HepG2 (cell line): ENCODE data around the gene ROMO1. TPM values are rescaled to one million over a fixed set of nuclear protein-coding genes. Genes with fewer than 3 reads are reported as not detected.

Source experiments
- AFF4 ChIP-seq: sonication (generic); formaldehyde crosslinking; IDR thresholded peaks from 2 replicates; pipeline ENCODE4 v1.4.0; 2020; ENCODE audit warnings: missing genetic modification reagents
- AGO2 ChIP-seq: fragments of 200-400 bp; formaldehyde crosslinking; optimal IDR thresholded peaks from 2 replicates; pipeline ENCODE3; 2017; ENCODE audit warnings: mild to moderate bottlenecking, low read depth, low read length, moderate library complexity
- BCL6 ChIP-seq: IDR thresholded peaks from 2 replicates; pipeline ENCODE4 v1.6.1; 2016; ENCODE audit warnings: missing genetic modification reagents, missing compliant biosample characterization
- CREB3 ChIP-seq: sonication (generic); formaldehyde crosslinking; IDR thresholded peaks from 2 replicates; pipeline ENCODE4 v1.5.0; 2020; ENCODE audit warnings: missing genetic modification reagents
- ESRRA ChIP-seq: sonication (generic); formaldehyde crosslinking; IDR thresholded peaks from 2 replicates; pipeline ENCODE4 v1.5.1; 2020; ENCODE audit warnings: mild to moderate bottlenecking, low read depth, missing genetic modification reagents
- KDM5A ChIP-seq: fragments of 200-600 bp; sonication (generic); IDR thresholded peaks from 2 replicates; pipeline ENCODE4 v1.7.0; 2018; ENCODE audit warnings: antibody characterized with exemption, mild to moderate bottlenecking, low read length, borderline replicate concordance
- PAF1 ChIP-seq: IDR thresholded peaks from 2 replicates; pipeline ENCODE4 v1.6.1; 2016; ENCODE audit warnings: missing genetic modification reagents, missing compliant biosample characterization
- POGZ ChIP-seq: sonication (generic); formaldehyde crosslinking; IDR thresholded peaks from 2 replicates; pipeline ENCODE4 v1.4.0; 2020; ENCODE audit warnings: mild to moderate bottlenecking, missing genetic modification reagents
- PRPF4 ChIP-seq: fragments of 200-400 bp; formaldehyde crosslinking; IDR thresholded peaks from 2 replicates; pipeline ENCODE4 v1.6.1; 2016; ENCODE audit warnings: low read length, low read depth; ENCODE audit not compliant: poor library complexity, severe bottlenecking
- RFX5 ChIP-seq: IDR thresholded peaks from 2 replicates; pipeline ENCODE4 v1.6.1; 2011; ENCODE audit warnings: low read depth, low read length, improper control_type of control experiment
- RFXAP ChIP-seq: sonication (generic); formaldehyde crosslinking; IDR thresholded peaks from 2 replicates; pipeline ENCODE4 v1.4.0; 2020; ENCODE audit warnings: missing genetic modification reagents, borderline replicate concordance
- SMARCC2 ChIP-seq: fragments of 450-650 bp; IDR thresholded peaks from 2 replicates; pipeline ENCODE4 v1.6.1; 2017; ENCODE audit warnings: antibody characterized with exemption, mild to moderate bottlenecking
- TARDBP ChIP-seq: sonication (generic); formaldehyde crosslinking; IDR thresholded peaks from 2 replicates; pipeline ENCODE4 v1.8.0; 2022; ENCODE audit warnings: mild to moderate bottlenecking, missing genetic modification reagents
- TCF7L2 ChIP-seq: IDR thresholded peaks from 2 replicates; pipeline ENCODE4 v1.6.1; 2011; ENCODE audit warnings: mild to moderate bottlenecking, low read depth, low read length, moderate library complexity
- TEAD2 ChIP-seq: sonication (generic); formaldehyde crosslinking; IDR thresholded peaks from 2 replicates; pipeline ENCODE4 v1.9.0; 2021; ENCODE audit warnings: missing genetic modification reagents
- ZBTB43 ChIP-seq: sonication (generic); formaldehyde crosslinking; conservative IDR thresholded peaks from 2 replicates; pipeline ENCODE4 v1.4.0; 2020; ENCODE audit warnings: missing genetic modification reagents
- ZNF564 ChIP-seq: sonication (generic); formaldehyde crosslinking; IDR thresholded peaks from 2 replicates; pipeline ENCODE4 v1.8.1; 2023; ENCODE audit warnings: mild to moderate bottlenecking, missing genetic modification reagents
- ZNF841 ChIP-seq: sonication (generic); formaldehyde crosslinking; IDR thresholded peaks from 2 replicates; pipeline ENCODE4 v1.8.1; 2023; ENCODE audit warnings: missing genetic modification reagents, borderline replicate concordance
- polyA plus RNA-seq, 8 experiments: library from polyadenylated mRNA; depleted of rRNA in 3 of 8; stranded (reverse) in 7 of 8; unstranded in 1 of 8; fragments of >200 nt; fragmentation: Illumina TruSeq in 4 of 8; extraction: Trizol in 4 of 8; gene quantifications; 2 replicates each; pipeline versions ENCODE4 v1.2.1 to v1.2.3, GENCODE V29; 2011 to 2016; ENCODE audit warnings: low read depth in 4 of 8, missing spikeins in 1 of 8, mixed read lengths in 1 of 8; ENCODE audit not compliant: insufficient read depth in 1 of 8
- total RNA-seq, 5 experiments: library from RNA; depleted of rRNA; stranded (reverse); fragments of >200 nt; fragmentation: Illumina TruSeq; extraction: Trizol; gene quantifications; 2 replicates each; pipeline ENCODE4 v1.2.3, GENCODE V29; 2016; ENCODE audit warnings: low read depth in 1 of 5
- TF ChIP-seq, protein P1 (sequence below): sonication (generic); formaldehyde crosslinking; IDR thresholded peaks from 2 replicates; pipeline ENCODE4 v1.5.0; 2020; ENCODE audit warnings: mild to moderate bottlenecking, missing genetic modification reagents
- TF ChIP-seq, protein P2 (sequence below): sonication (generic); formaldehyde crosslinking; IDR thresholded peaks from 2 replicates; pipeline ENCODE4 v1.5.1; 2020; ENCODE audit warnings: missing genetic modification reagents, mild to moderate bottlenecking, borderline replicate concordance

The ROMO1 gene
- total and polyA plus RNA-seq, 2 of the 13 experiments (the other 11 are each of a cell fraction or from before 2014, with no cell fraction given): 636 to 755 TPM

DNA sequence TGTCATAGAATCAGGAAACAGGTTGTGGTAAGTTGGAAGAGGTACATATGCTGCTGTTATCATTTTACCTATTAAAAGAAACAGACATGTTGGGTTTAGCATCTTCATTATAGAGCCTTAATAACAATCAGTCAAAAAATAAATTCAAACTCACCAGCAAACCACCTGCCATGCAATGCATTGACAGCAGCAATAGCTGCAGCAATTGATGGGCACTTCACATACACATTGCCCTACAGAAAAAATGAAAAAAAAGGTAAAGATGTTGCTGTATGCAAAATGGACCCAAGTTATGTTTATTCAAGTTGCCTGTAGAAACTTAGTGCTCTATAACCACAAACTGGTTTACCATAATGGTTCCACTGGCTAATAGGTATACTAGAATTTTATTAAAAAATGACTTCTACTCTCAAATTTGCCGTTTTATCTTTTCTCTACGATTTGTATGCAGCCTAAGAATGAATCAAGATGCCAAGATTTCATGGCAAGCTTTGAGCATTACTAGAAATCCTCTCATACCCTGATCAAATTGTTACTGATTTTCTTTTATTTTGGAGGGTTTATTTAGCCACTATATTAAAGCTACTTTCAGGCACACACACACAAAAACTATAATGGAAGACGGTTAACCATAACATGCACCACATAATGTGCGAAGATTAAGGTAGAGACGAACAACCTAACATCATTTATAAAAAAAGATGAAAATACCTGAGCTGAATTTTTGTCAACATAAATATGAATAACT lies 5.5 kb downstream of the ROMO1 start (continued):
- TF ChIP-seq AFF4 (CRISPR knock-in tag) (no peak), POGZ (no peak), TARDBP (CRISPR knock-in tag) (no peak), ESRRA (CRISPR knock-in tag) (no peak), TCF7L2 (no peak), PRPF4 (no peak), KDM5A (no peak), TEAD2 (CRISPR knock-in tag) (no peak), AGO2 (peak; percentile 83), ZBTB43 (no peak), ZNF841 (CRISPR knock-in tag) (peak; percentile 41; the same call in 1 of the 2 replicates), RFX5 (no peak), CREB3 (no peak), ZNF564 (CRISPR knock-in tag) (no peak), BCL6 (no peak), RFXAP (no peak), SMARCC2 (no peak), PAF1 (CRISPR knock-in tag) (peak; percentile 91)
- TF ChIP-seq, protein P1, sequence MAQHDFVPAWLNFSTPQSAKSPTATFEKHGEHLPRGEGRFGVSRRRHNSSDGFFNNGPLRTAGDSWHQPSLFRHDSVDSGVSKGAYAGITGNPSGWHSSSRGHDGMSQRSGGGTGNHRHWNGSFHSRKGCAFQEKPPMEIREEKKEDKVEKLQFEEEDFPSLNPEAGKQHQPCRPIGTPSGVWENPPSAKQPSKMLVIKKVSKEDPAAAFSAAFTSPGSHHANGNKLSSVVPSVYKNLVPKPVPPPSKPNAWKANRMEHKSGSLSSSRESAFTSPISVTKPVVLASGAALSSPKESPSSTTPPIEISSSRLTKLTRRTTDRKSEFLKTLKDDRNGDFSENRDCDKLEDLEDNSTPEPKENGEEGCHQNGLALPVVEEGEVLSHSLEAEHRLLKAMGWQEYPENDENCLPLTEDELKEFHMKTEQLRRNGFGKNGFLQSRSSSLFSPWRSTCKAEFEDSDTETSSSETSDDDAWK: no peak
- TF ChIP-seq, protein P2, sequence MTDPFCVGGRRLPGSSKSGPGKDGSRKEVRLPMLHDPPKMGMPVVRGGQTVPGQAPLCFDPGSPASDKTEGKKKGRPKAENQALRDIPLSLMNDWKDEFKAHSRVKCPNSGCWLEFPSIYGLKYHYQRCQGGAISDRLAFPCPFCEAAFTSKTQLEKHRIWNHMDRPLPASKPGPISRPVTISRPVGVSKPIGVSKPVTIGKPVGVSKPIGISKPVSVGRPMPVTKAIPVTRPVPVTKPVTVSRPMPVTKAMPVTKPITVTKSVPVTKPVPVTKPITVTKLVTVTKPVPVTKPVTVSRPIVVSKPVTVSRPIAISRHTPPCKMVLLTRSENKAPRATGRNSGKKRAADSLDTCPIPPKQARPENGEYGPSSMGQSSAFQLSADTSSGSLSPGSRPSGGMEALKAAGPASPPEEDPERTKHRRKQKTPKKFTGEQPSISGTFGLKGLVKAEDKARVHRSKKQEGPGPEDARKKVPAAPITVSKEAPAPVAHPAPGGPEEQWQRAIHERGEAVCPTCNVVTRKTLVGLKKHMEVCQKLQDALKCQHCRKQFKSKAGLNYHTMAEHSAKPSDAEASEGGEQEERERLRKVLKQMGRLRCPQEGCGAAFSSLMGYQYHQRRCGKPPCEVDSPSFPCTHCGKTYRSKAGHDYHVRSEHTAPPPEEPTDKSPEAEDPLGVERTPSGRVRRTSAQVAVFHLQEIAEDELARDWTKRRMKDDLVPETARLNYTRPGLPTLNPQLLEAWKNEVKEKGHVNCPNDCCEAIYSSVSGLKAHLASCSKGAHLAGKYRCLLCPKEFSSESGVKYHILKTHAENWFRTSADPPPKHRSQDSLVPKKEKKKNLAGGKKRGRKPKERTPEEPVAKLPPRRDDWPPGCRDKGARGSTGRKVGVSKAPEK (CRISPR knock-in tag): no peak
